Left lung (tissue), 10 donors: ENCODE data around the gene ANXA2. TPM values are rescaled to one million over a fixed set of nuclear protein-coding genes. Genes with fewer than 3 reads are reported as not detected.

Source experiments
- ATAC-seq: fragments of 200-7000 bp; cut with Tn5 transposase; one replicate; pipeline ENCODE4 v1.9.1; 2020; ENCODE audit warnings: moderate library complexity
- DNase-seq, 4 donors: peaks; one replicate each; pipeline ENCODE4 v3.0.0-alpha.2; 2013 to 2020
- H3K27ac ChIP-seq, 2 donors: fragments of 200-600 bp; sonication (generic) in 1 of 2; one replicate each; pipeline versions ENCODE4 v1.5.0 to v1.8.0; 2020 to 2021
- H3K27me3 ChIP-seq, 2 donors: fragments of 200-600 bp; sonication (generic) in 1 of 2; one replicate each; pipeline versions ENCODE4 v1.5.0 to v1.8.0; 2020 to 2021
- H3K36me3 ChIP-seq, 2 donors: fragments of 200-600 bp; sonication (generic) in 1 of 2; one replicate each; pipeline versions ENCODE4 v1.5.0 to v1.8.0; 2020 to 2021
- H3K4me1 ChIP-seq, 2 donors: fragments of 200-600 bp; one replicate each; pipeline ENCODE4 v1.8.0; 2021
- H3K4me3 ChIP-seq, 2 donors: fragments of 200-600 bp; sonication (generic) in 1 of 2; one replicate each; pipeline versions ENCODE4 v1.5.0 to v1.8.0; 2020 to 2021; ENCODE audit warnings: mild to moderate bottlenecking in 1 of 2
- H3K9me3 ChIP-seq, 2 donors: fragments of 200-600 bp; sonication (generic) in 1 of 2; one replicate each; pipeline versions ENCODE4 v1.5.0 to v1.8.0; 2020 to 2021
- intact Hi-C, 2 donors: fragments of 100-400 bp; cut with DNase I; formaldehyde crosslinking; loops; one replicate each; pipeline versions ENCODE4 v1.11.2 to v1.14.2; 2022
- polyA plus RNA-seq, 6 donors: library from polyadenylated mRNA; unstranded; fragments of 120-200 nt; gene quantifications; one replicate each; pipeline ENCODE4 v1.2.1, GENCODE V29; 2013; ENCODE audit not compliant: insufficient read length in 6 of 6
- total RNA-seq, 2 donors: library from RNA; stranded (reverse); fragmentation: NEBNext Ultra II Directional; extraction: Animal tissue kit (Norgen Biotek cat#: 25700); gene quantifications; one replicate each; pipeline ENCODE4 v1.2.1, GENCODE V29; 2021
- TF ChIP-seq, protein P1 (sequence below), 2 donors: fragments of 200-600 bp; sonication (generic) in 1 of 2; IDR thresholded peaks; one replicate each; pipeline versions ENCODE4 v1.5.0 to v1.8.0; 2021; ENCODE audit warnings: antibody characterized with exemption in 2 of 2
- donor health status: DM: no; HTN: yes; CAD: no.
- donor health status: DM: no; HTN: no; CAD: no.

The ANXA2 gene
- total and polyA plus RNA-seq, 8 donors, result 521 to 1,593 (median 699) TPM

DNA sequence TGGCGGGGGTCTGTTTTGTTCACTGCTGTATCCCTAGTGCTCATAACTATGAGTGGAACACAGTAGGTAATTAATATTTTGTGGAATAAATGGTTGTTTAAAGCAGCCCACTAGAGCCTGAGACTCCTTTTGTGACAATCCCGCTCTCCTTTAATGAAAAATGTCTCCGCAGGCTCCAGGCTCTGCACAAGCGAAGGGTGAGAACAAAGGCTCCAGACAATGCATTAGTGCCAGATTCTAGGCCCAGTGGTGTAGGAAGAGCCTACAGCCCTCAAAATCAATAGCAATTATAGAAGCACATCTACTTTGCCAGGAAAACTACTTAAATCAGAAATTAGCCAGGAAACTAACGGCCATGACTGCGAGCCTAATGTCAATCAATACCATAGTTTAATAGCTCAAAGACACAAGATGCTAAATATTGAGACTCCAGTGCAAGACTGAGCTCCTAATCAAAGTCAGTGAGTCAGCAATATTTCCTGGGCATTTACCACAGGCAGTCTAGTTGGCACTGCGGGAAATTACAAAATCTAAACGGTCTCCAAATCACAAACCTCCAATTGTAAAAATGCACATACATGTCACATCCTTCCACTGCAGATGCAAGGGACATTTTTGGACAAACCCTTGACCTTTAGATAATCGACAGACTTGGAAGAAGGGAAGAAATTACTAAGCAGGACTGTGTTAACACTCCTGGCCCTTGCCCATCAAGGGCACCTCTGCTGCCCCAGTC lies 2.3 kb downstream of the ANXA2 start:
- peaks cover 0 to 25% of the 10 kb centered on the region in 2 donors for H3K27me3 ChIP-seq
- peaks cover 56 to 68% of the 10 kb centered on the region in 2 donors for H3K4me1 ChIP-seq
- DNase-seq (no peak), ATAC-seq (no peak)
- peak overlapping the region; percentile 93 to 95 for H3K27ac ChIP-seq
- peaks cover 0 to 15% of the 10 kb centered on the region in 2 donors for H3K36me3 ChIP-seq
- H3K4me3 ChIP-seq, result peak overlapping the region; percentile 76 to 83
- H3K9me3 ChIP-seq, result no peaks in the 10 kb centered on the region
- TF ChIP-seq, protein P1, sequence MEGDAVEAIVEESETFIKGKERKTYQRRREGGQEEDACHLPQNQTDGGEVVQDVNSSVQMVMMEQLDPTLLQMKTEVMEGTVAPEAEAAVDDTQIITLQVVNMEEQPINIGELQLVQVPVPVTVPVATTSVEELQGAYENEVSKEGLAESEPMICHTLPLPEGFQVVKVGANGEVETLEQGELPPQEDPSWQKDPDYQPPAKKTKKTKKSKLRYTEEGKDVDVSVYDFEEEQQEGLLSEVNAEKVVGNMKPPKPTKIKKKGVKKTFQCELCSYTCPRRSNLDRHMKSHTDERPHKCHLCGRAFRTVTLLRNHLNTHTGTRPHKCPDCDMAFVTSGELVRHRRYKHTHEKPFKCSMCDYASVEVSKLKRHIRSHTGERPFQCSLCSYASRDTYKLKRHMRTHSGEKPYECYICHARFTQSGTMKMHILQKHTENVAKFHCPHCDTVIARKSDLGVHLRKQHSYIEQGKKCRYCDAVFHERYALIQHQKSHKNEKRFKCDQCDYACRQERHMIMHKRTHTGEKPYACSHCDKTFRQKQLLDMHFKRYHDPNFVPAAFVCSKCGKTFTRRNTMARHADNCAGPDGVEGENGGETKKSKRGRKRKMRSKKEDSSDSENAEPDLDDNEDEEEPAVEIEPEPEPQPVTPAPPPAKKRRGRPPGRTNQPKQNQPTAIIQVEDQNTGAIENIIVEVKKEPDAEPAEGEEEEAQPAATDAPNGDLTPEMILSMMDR (IDR thresholded peaks at IDR 0.05), result no peak
- intact Hi-C loops, result no loop called here

DNA sequence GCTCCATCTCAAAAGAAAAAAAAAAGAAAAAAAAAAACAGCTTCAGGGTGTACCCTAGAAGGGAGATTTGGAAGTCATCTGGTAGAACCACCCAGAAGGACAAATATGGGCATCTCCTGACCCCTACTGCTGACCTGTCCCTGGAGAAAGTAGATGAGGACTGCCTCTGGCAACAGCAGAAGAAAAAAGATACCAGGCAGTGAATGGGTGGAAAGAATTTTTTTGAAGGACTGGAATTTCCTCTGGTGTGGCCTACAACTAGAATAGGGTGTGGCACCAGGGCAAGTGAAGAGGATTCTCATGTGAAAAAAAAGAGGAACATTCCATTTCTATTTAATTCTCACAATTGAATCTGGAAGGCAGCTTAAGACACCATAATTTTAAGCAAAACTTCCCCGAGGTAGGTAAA lies 3.1 kb downstream of the ANXA2 start:
- TF ChIP-seq, protein P1 (IDR thresholded peaks at IDR 0.05), result no peak
- Histone ChIP-seq H3K36me3 (peaks cover 0 to 15% of the 10 kb centered on the region in 2 donors), H3K27ac (peak overlapping the region; percentile 93 to 95), H3K9me3 (no peaks in the 10 kb centered on the region), H3K27me3 (peaks cover 0 to 25% of the 10 kb centered on the region in 2 donors), H3K4me3 (peak overlapping the region; percentile 2 to 83), H3K4me1 (peaks cover 63 to 76% of the 10 kb centered on the region in 2 donors)
- intact Hi-C loops, result no loop called here
- ATAC-seq, result no peak
- DNase-seq, result no peak

DNA sequence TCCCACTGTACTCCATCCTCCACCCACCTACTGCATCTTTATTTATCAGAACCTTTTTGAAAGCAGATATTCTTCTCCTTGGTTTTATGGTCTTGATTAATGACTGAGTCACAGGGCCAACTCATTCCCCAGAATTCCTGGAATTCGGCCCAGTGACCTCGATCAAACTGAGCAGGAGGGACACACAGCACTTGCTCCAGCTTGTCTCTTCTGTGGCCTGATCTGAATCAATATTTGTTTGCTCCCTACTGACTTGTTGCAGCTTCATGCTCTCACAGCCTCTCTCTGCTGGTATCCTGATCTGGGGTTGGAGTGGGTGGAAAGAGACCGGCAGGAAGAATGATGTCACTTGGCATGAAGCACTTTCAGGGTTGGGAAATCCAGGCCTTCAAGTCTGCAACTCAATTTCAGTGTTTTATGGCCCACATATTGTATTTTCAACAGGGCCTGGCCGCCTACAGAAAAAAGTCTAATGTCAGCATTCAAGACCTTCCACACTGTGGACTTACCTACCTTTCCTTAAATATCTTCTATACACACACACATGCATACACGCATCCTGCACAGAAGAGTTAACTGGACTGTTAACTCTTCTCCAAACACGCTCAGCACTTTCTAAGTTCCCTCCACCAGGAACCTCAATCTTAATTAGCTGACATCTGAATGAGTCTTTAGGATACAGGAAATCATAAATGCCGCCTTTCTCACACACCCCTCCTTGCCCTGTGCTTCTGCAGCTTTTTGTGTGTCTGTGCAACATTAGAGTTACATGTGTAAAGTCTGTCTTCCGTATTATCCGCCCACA lies 4.6 kb downstream of the ANXA2 start:
- H3K36me3 ChIP-seq, result peaks cover 0 to 15% of the 10 kb centered on the region in 2 donors
- no peaks in the 10 kb centered on the region for H3K9me3 ChIP-seq
- DNase-seq, result peak in 3 of 4 donors; percentile 66 to 92 (median 83)
- TF ChIP-seq, protein P1 (IDR thresholded peaks at IDR 0.05), result no peak
- peak overlapping the region in 1 of 2 donors; percentile 83 for H3K4me3 ChIP-seq
- H3K27ac ChIP-seq, result peak overlapping the region; percentile 93 to 95
- intact Hi-C loops, result no loop called here
- H3K27me3 ChIP-seq, result peaks cover 0 to 21% of the 10 kb centered on the region in 2 donors
- ATAC-seq, result peak; percentile 35
- peaks cover 76 to 85% of the 10 kb centered on the region in 2 donors for H3K4me1 ChIP-seq

DNA sequence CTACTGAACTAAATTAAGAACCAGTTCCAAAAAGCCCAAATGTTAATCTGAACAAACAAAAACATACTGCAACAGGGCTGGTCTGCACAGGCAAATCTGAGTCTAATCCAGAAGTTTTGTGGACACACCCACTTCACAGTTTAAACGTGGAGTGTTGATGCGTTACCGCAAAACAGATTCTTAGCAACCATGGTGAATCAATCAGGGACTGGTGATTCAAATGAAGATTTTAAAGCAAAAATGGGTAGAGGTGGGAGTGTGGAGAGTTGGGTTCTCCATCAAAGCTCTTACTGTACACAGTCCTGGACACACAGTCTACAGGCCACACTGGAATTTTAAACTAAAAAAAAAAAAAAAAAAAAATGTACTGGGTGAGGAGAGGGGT lies 5.2 kb downstream of the ANXA2 start:
- H3K4me1 ChIP-seq, result peaks cover 76 to 91% of the 10 kb centered on the region in 2 donors
- DNase-seq, result peak in 2 of 4 donors; percentile 59 to 78

More for the DNA sequence above, 5.2 kb downstream of the ANXA2 start:
- H3K27ac ChIP-seq, result peak overlapping the region; percentile 93 to 95
- TF ChIP-seq, protein P1 (IDR thresholded peaks at IDR 0.05), result no peak
- peak overlapping the region in 1 of 2 donors; percentile 83 for H3K4me3 ChIP-seq
- no peaks in the 10 kb centered on the region for H3K9me3 ChIP-seq
- intact Hi-C loops, result no loop called here
- ATAC-seq, result peak; percentile 20
- peaks cover 0 to 15% of the 10 kb centered on the region in 2 donors for H3K27me3 ChIP-seq
- peaks cover 0 to 18% of the 10 kb centered on the region in 2 donors for H3K36me3 ChIP-seq
